A673 (cell line): ENCODE data around the gene FNDC3B.

Source experiments
- CTCF ChIP-seq: fragments of 300-800, 200-600 bp; sonication (generic); conservative IDR thresholded peaks from 2 replicates; pipeline ENCODE4 v1.5.1; 2017; ENCODE audit warnings: low read depth, mild to moderate bottlenecking, antibody characterized with exemption, low read length, moderate library complexity, mixed read lengths
- EZH2 ChIP-seq: fragments of 200-600 bp; sonication (generic); IDR thresholded peaks from 2 replicates; pipeline ENCODE4 v1.6.1; 2017; ENCODE audit warnings: borderline replicate concordance, low read depth, mild to moderate bottlenecking, mixed read lengths, antibody characterized with exemption, low read length; ENCODE audit not compliant: poor library complexity, severe bottlenecking

- no peak for TF ChIP-seq CTCF
- TF ChIP-seq EZH2, result no peak
Measured at GRCh38 chr3:172300862-172301261, 261.5 kb downstream of the FNDC3B start.
